HEK293 (cell line): ENCODE measurements around the gene SRBD1.

Experiments
- ZFP41 ChIP-seq: fragments of 450-650 bp; formaldehyde crosslinking; IDR thresholded peaks from 2 replicates; pipeline ENCODE4 v1.5.1; 2016; ENCODE audit warnings: missing biosample characterization, missing genetic modification characterization, borderline replicate concordance
- ZNF157 ChIP-seq: fragments of 450-650 bp; formaldehyde crosslinking; IDR thresholded peaks from 2 replicates; pipeline ENCODE4 v1.5.1; 2016; ENCODE audit warnings: missing biosample characterization, missing genetic modification characterization
- ZNF184 ChIP-seq: fragments of 450-650 bp; IDR thresholded peaks from 2 replicates; pipeline ENCODE4 v1.5.1; 2018; ENCODE audit warnings: missing biosample characterization, mild to moderate bottlenecking, missing genetic modification characterization
- ZNF223 ChIP-seq: fragments of 450-650 bp; formaldehyde crosslinking; IDR thresholded peaks from 2 replicates; pipeline ENCODE4 v1.5.1; 2016; ENCODE audit warnings: missing biosample characterization, missing genetic modification characterization
- ZNF791 ChIP-seq: fragments of 450-650 bp; formaldehyde crosslinking; IDR thresholded peaks from 2 replicates; pipeline ENCODE4 v1.5.1; 2016; ENCODE audit warnings: missing biosample characterization, missing genetic modification characterization
- TF ChIP-seq, protein P1 (sequence below): fragments of 450-650 bp; formaldehyde crosslinking; IDR thresholded peaks from 2 replicates; pipeline ENCODE4 v1.5.1; 2016; ENCODE audit warnings: missing biosample characterization, missing genetic modification characterization
- TF ChIP-seq, protein P2 (sequence below): fragments of 450-650 bp; formaldehyde crosslinking; IDR thresholded peaks from 2 replicates; pipeline ENCODE4 v1.5.1; 2016; ENCODE audit warnings: missing biosample characterization, missing genetic modification characterization
- TF ChIP-seq, protein P3 (sequence below): fragments of 450-650 bp; formaldehyde crosslinking; IDR thresholded peaks from 2 replicates; pipeline ENCODE4 v1.5.1; 2016; ENCODE audit warnings: missing biosample characterization, missing genetic modification characterization, low read depth

DNA sequence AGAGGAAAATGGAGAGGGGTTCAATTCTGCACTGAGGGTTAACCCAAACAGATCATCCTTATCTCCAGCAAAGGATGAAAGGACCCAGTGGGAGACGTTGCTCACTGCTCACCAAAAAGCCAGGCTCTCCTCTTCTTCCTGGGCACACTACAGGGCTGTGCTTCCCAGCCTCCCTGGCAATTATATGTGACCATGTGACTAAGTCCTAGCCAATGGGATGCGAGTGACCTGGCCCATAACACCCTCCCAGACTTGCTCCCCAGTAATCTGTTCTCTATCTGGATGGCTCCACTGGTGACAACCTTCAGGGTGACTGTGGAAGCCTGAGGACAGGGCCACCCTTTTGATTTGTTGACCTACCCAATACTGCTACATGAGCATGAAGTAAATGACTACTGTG lies 29.5 kb upstream of the SRBD1 start:
- TF ChIP-seq ZNF791 (tag by site-specific recombination) (no peak), ZNF223 (no peak), ZNF184 (tag by site-specific recombination) (no peak), ZFP41 (no peak), ZNF157 (tag by site-specific recombination) (no peak)
- TF ChIP-seq, protein P1, sequence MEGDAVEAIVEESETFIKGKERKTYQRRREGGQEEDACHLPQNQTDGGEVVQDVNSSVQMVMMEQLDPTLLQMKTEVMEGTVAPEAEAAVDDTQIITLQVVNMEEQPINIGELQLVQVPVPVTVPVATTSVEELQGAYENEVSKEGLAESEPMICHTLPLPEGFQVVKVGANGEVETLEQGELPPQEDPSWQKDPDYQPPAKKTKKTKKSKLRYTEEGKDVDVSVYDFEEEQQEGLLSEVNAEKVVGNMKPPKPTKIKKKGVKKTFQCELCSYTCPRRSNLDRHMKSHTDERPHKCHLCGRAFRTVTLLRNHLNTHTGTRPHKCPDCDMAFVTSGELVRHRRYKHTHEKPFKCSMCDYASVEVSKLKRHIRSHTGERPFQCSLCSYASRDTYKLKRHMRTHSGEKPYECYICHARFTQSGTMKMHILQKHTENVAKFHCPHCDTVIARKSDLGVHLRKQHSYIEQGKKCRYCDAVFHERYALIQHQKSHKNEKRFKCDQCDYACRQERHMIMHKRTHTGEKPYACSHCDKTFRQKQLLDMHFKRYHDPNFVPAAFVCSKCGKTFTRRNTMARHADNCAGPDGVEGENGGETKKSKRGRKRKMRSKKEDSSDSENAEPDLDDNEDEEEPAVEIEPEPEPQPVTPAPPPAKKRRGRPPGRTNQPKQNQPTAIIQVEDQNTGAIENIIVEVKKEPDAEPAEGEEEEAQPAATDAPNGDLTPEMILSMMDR, result no peak
- TF ChIP-seq, protein P2, sequence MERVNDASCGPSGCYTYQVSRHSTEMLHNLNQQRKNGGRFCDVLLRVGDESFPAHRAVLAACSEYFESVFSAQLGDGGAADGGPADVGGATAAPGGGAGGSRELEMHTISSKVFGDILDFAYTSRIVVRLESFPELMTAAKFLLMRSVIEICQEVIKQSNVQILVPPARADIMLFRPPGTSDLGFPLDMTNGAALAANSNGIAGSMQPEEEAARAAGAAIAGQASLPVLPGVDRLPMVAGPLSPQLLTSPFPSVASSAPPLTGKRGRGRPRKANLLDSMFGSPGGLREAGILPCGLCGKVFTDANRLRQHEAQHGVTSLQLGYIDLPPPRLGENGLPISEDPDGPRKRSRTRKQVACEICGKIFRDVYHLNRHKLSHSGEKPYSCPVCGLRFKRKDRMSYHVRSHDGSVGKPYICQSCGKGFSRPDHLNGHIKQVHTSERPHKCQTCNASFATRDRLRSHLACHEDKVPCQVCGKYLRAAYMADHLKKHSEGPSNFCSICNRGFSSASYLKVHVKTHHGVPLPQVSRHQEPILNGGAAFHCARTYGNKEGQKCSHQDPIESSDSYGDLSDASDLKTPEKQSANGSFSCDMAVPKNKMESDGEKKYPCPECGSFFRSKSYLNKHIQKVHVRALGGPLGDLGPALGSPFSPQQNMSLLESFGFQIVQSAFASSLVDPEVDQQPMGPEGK (tag by site-specific recombination), result no peak
- TF ChIP-seq, protein P3, sequence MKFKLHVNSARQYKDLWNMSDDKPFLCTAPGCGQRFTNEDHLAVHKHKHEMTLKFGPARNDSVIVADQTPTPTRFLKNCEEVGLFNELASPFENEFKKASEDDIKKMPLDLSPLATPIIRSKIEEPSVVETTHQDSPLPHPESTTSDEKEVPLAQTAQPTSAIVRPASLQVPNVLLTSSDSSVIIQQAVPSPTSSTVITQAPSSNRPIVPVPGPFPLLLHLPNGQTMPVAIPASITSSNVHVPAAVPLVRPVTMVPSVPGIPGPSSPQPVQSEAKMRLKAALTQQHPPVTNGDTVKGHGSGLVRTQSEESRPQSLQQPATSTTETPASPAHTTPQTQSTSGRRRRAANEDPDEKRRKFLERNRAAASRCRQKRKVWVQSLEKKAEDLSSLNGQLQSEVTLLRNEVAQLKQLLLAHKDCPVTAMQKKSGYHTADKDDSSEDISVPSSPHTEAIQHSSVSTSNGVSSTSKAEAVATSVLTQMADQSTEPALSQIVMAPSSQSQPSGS (tag by site-specific recombination), result no peak
